ENCODE data around the gene CYP4A11.
"Not testable (repeated sequence)": the region's sequence is repeated elsewhere in the genome, so short reads cannot be mapped to it uniquely, and the experiment has no call there.

DNA sequence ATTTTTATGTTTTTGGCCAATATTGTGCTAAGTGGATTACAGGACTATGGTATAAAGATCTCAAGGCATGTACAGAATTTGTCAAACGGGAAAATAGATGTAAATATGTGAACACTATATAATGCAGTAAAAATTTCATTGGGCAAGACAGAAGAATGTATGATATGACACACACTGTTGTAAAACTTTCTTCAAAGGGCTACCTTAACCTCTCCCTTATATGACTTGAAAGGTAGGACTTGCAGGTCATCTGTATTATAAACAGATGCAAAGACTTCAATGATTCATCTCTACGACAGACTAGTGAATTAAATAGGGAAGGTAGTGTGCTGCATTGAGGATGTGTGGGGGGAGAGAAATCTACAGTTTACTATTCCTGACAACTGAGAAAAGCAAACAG lies 9.3 kb downstream of the CYP4A11 start:
- TF ChIP-seq, protein P1, sequence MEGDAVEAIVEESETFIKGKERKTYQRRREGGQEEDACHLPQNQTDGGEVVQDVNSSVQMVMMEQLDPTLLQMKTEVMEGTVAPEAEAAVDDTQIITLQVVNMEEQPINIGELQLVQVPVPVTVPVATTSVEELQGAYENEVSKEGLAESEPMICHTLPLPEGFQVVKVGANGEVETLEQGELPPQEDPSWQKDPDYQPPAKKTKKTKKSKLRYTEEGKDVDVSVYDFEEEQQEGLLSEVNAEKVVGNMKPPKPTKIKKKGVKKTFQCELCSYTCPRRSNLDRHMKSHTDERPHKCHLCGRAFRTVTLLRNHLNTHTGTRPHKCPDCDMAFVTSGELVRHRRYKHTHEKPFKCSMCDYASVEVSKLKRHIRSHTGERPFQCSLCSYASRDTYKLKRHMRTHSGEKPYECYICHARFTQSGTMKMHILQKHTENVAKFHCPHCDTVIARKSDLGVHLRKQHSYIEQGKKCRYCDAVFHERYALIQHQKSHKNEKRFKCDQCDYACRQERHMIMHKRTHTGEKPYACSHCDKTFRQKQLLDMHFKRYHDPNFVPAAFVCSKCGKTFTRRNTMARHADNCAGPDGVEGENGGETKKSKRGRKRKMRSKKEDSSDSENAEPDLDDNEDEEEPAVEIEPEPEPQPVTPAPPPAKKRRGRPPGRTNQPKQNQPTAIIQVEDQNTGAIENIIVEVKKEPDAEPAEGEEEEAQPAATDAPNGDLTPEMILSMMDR (IDR thresholded peaks at IDR 0.05): not testable (repeated sequence)
- not testable (repeated sequence) for TF ChIP-seq POLR2A, POLR2AphosphoS5 (IDR thresholded peaks at IDR 0.05)
